Measurements from ENCODE around the gene DUSP15. TPM values are rescaled to one million over a fixed set of nuclear protein-coding genes. Genes with fewer than 3 reads are reported as not detected.

The DUSP15 gene
- total and polyA plus RNA-seq, 9 of the 15 experiments (the other 6 are each of a cell fraction or from before 2014, with no cell fraction given): 0.34 TPM; not detected in 8

GRCh38 chr20:31822421-31823330 lies 47.7 kb downstream of the DUSP15 start (continued):
- TF ChIP-seq REST (IDR thresholded peaks at IDR 0.05; ENCODE audit: borderline replicate concordance): peak; percentile 82; the same call in 1 of the 2 replicates
- TF ChIP-seq REST (CRISPR knock-in tag; IDR thresholded peaks at IDR 0.05; ENCODE audit: low read depth): no peak
- TF ChIP-seq MAX (CRISPR knock-in tag; IDR thresholded peaks at IDR 0.05): no peak
